ENCODE measurements around the gene SHC2. TPM values are rescaled to one million over a fixed set of nuclear protein-coding genes. Genes with fewer than 3 reads are reported as not detected.

Gene SHC2
- total RNA-seq, 1 experiment from 2014 or later: not detected

DNA sequence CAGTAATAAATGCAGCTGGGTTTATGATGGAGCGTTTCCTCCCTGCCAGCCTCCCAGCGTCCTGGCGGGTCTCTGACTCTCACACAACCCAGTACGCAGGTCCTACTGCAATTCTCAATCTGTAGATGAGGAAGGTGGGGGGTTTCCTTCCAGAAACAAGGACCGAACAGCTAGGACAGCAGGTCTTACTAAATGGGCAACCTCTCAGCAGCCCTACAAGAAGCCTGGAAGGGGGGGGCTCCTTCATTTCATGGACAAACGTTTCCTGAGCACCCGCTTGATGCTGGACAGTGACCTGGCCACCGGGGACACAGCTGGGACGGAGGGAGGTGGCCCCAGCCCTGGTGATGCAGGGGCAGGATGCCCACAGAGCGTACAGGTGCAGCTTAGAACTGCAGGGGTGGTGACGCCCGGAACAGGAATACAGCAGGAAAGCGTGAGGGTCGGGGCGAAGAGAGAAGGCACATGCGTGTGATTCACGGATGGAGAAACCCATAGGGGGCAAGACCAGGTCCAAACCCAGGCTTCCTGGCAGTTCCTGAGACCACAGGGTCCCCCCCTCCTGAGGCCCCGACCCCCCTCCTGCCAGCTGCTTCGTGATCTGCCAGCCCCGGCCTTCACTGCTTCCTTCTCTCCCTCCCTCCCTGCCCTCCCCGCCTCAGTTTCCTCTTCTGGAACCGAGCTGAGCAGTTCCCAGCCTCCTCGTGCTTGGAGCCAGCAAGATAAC is 51.2 kb downstream of the SHC2 start:
- Histone ChIP-seq H3K27me3 (peaks cover 6% of the 10 kb centered on the region; the same call in 1 of the 2 replicates), H3K4me3 (no peak overlapping the region), H3K36me3 (no peaks in the 10 kb centered on the region), H3K9me3 (no peaks in the 10 kb centered on the region)
- DNase-seq: no peak

GRCh38 chr19:408902-409515 is 51.8 kb downstream of the SHC2 start, which contains the start of gene C2CD4C:
Gene C2CD4C (minus strand): TSS chr19:409147. CDS start chr19:408361, 786 bp downstream.
- DNase-seq: peak; percentile 15
- H3K9me3 ChIP-seq: no peaks in the 10 kb centered on the region
- peaks cover 6% of the 10 kb centered on the region; the same call in 1 of the 2 replicates for H3K27me3 ChIP-seq
- no peaks in the 10 kb centered on the region for H3K36me3 ChIP-seq
- no peak within 1 kb of the TSS for H3K4me3 ChIP-seq

- H3K27me3 ChIP-seq: peaks cover 6% of the 10 kb centered on the region; the same call in 1 of the 2 replicates
- no peak overlapping the region for H3K4me3 ChIP-seq
- H3K9me3 ChIP-seq: no peaks in the 10 kb centered on the region
- no peaks in the 10 kb centered on the region for H3K36me3 ChIP-seq
- no peak for DNase-seq
Measured at GRCh38 chr19:408441-408901, 52.4 kb downstream of the SHC2 start.

- H3K27me3 ChIP-seq: peaks cover 6% of the 10 kb centered on the region; the same call in 1 of the 2 replicates
- DNase-seq: no peak
- no peaks in the 10 kb centered on the region for H3K9me3 ChIP-seq
Measured at GRCh38 chr19:407511-408440, 53.1 kb downstream of the SHC2 start.

DNA sequence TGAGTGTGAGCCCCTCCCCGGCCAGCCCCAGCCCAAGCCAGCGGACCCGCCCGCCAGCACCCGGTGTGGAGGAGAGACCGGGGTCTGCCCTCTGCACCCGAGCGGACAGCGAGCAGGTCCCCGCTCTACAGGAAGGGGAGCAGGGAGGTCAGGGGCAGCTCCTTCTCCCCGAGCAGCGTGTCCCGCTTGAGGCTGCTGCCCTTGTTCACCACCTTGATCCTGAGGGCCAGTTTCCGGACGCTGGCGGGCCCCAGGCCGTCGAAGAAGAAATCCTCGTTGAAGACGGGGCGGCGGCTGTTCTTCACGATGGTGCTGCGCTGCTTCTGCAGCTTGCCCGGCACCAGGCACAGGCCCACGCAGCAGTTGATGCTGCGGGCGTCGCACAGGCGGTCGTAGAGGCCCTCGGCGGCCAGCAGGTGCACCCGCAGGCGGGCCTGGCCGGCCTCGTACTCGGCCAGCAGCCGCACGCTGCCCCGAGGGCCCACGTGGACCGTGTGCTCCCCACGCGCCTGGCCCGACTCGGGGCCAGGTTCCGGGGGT is 53.8 kb downstream of the SHC2 start:
- peaks cover 6% of the 10 kb centered on the region; the same call in 1 of the 2 replicates for H3K27me3 ChIP-seq
- no peaks in the 10 kb centered on the region for H3K9me3 ChIP-seq
- no peaks in the 10 kb centered on the region for H3K36me3 ChIP-seq
- DNase-seq: no peak
- no peak overlapping the region for H3K4me3 ChIP-seq

More at GRCh38 chr19:407511-408440, 53.1 kb downstream of the SHC2 start:
- Histone ChIP-seq H3K36me3 (no peaks in the 10 kb centered on the region), H3K4me3 (no peak overlapping the region)

DNA sequence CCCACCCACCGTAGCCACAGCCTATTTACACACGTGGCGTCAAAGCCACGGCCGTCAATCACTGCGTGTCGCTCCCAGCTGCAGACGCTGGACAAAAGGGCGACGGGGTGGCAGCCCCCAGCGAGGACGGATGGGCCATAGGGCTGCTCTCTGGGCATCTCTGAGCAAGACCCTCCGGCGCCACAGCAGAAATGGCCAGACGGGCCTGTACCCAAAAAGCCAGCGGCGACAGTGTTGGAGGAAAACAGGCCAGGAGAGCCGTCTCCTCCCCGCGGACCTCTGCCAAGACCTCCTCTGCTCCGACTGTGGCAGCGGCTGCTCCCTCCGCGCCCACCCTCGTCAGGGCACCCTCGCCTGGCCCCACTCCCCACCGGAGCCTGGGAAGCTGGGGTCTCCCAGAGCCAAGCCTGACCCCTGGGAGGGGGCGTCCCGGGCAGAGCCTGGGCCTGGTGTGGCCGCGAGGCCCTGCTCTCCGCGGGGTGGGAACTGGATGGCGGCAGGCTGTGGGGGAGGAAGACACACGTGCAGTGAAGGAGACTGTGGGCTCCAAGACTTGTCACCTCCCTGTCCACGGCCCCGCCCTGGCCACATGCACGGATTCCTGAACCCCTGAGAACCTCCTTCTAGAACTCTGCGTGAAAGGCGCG is 54.6 kb downstream of the SHC2 start:
- Histone ChIP-seq H3K36me3 (no peaks in the 10 kb centered on the region), H3K9me3 (no peaks in the 10 kb centered on the region), H3K4me3 (no peak overlapping the region), H3K27me3 (peaks cover 6% of the 10 kb centered on the region; the same call in 1 of the 2 replicates)
- DNase-seq: no peak

- Histone ChIP-seq H3K27me3 (peaks cover 6% of the 10 kb centered on the region; the same call in 1 of the 2 replicates), H3K4me3 (no peak overlapping the region), H3K9me3 (no peaks in the 10 kb centered on the region), H3K36me3 (no peaks in the 10 kb centered on the region)
- no peak for DNase-seq
Measured at GRCh38 chr19:405121-405965, 55.5 kb downstream of the SHC2 start.

- no peak for DNase-seq
- H3K9me3 ChIP-seq: no peaks in the 10 kb centered on the region
- no peak overlapping the region for H3K4me3 ChIP-seq
- H3K36me3 ChIP-seq: no peaks in the 10 kb centered on the region
- H3K27me3 ChIP-seq: no peaks in the 10 kb centered on the region
Measured at GRCh38 chr19:403221-404027, 57.4 kb downstream of the SHC2 start.

GRCh38 chr19:402786-403185 is 58.0 kb downstream of the SHC2 start:
- H3K4me3 ChIP-seq: no peak overlapping the region
- no peak for DNase-seq
- no peaks in the 10 kb centered on the region for H3K27me3 ChIP-seq
- no peaks in the 10 kb centered on the region for H3K9me3 ChIP-seq
- H3K36me3 ChIP-seq: no peaks in the 10 kb centered on the region

GRCh38 chr19:401866-402511 is 58.8 kb downstream of the SHC2 start:
- Histone ChIP-seq H3K36me3 (no peaks in the 10 kb centered on the region), H3K9me3 (no peaks in the 10 kb centered on the region), H3K27me3 (no peaks in the 10 kb centered on the region), H3K4me3 (no peak overlapping the region)
- DNase-seq: no peak

DNA sequence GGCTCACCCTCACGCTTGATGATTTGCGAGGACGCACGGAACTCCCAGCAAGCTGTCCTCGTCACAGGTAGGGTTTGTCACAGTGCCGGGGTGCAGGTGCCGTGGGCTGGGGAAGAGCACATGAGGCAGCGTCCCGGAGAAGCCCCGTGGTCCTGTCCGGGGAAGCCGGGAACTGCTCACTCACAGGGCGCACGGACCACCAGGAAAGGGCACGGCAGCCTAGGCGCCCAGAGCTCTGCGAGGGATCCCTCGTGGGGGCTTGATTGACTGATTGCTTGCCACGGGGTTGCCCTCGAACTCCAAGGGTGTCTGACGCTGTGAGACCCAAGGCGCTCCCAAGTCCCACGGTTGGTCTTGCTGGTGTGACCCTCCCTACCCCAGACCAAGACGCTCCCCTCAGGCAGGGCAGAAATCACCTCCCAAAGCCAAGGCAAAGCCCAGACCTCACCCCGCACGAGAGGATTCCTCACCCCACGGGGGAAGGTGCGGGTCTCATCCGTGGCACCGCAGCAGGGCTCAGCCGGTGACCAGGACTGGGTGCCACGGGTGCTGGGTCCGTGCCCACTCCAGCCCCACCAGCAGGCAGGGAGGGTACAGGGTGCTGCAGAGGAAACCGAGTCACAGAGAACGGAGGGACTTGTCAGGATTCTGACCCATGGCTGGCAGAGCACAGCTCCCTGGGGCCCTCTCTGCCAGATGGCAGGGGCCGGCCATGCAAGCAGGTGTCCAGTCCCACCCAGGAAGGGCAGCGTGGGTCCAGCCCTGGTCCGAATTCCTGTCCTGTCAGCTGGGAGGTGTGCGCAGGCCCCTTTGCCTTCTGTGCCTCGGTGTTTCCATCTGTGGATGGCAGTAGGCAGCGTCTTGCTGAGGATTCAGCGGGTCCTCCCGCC is 59.6 kb downstream of the SHC2 start:
- H3K27me3 ChIP-seq: no peaks in the 10 kb centered on the region
- H3K4me3 ChIP-seq: no peak overlapping the region
- DNase-seq: no peak
- H3K9me3 ChIP-seq: no peaks in the 10 kb centered on the region
- no peaks in the 10 kb centered on the region for H3K36me3 ChIP-seq

GRCh38 chr19:399370-399769 is 61.5 kb downstream of the SHC2 start:
- Histone ChIP-seq H3K4me3 (no peak overlapping the region), H3K36me3 (no peaks in the 10 kb centered on the region), H3K27me3 (no peaks in the 10 kb centered on the region), H3K9me3 (no peaks in the 10 kb centered on the region)
- DNase-seq: no peak

- H3K4me3 ChIP-seq: no peak overlapping the region
- no peak for DNase-seq
- H3K27me3 ChIP-seq: no peaks in the 10 kb centered on the region
- H3K36me3 ChIP-seq: no peaks in the 10 kb centered on the region
- no peaks in the 10 kb centered on the region for H3K9me3 ChIP-seq
Measured at GRCh38 chr19:398719-399118, 62.1 kb downstream of the SHC2 start.
